Natural killer cell (primary cell): ENCODE measurements around the gene RRP1. TPM values are rescaled to one million over a fixed set of nuclear protein-coding genes. Genes with fewer than 3 reads are reported as not detected.

Source experiments
- ATAC-seq, 3 donors: fragments of 150-1000 bp in 2 of 3; fragments of 200-7000 bp in 1 of 3; cut with Tn5 transposase; 1 replicate in 1 of 3; 2 replicates in 2 of 3; pipeline ENCODE4 v1.10.0; 2021; ENCODE audit warnings: mild to moderate bottlenecking in 2 of 3, moderate library complexity in 2 of 3
- DNase-seq, 2 donors: peaks; one replicate each; pipeline versions ENCODE4 v3.0.0 to v3.0.0-alpha.2; 2013 to 2021; ENCODE audit warnings: mixed read lengths in 1 of 2
- H3K27ac ChIP-seq: one replicate; pipeline ENCODE4 v1.5.1; 2013; ENCODE audit warnings: mild to moderate bottlenecking, low read length
- H3K27me3 ChIP-seq: one replicate; pipeline ENCODE4 v1.6.1; 2013; ENCODE audit warnings: low read length; ENCODE audit not compliant: control insufficient read depth, insufficient read depth
- H3K36me3 ChIP-seq: one replicate; pipeline ENCODE4 v1.6.1; 2013; ENCODE audit warnings: low read length; ENCODE audit not compliant: control insufficient read depth, insufficient read depth
- H3K4me1 ChIP-seq: one replicate; pipeline ENCODE4 v1.6.1; 2013; ENCODE audit warnings: low read length; ENCODE audit not compliant: control insufficient read depth, insufficient read depth
- H3K4me3 ChIP-seq: one replicate; pipeline ENCODE4 v1.5.1; 2013; ENCODE audit warnings: low read length
- H3K9me3 ChIP-seq: one replicate; pipeline ENCODE4 v1.6.1; 2013; ENCODE audit warnings: low read length; ENCODE audit not compliant: control insufficient read depth, insufficient read depth
- H3K27ac Mint-ChIP-seq, 2 donors: one replicate each; pipeline ENCODE4 v1.8.0; 2022; ENCODE audit warnings: mild to moderate bottlenecking in 2 of 2, mixed read lengths in 2 of 2, moderate library complexity in 1 of 2
- H3K27me3 Mint-ChIP-seq, 2 donors: one replicate each; pipeline ENCODE4 v1.8.0; 2022; ENCODE audit warnings: low read depth in 2 of 2, mixed read lengths in 2 of 2
- H3K36me3 Mint-ChIP-seq: one replicate; pipeline ENCODE4 v1.8.0; 2022; ENCODE audit warnings: mixed read lengths
- H3K4me1 Mint-ChIP-seq, 2 donors: one replicate each; pipeline ENCODE4 v1.8.0; 2022; ENCODE audit warnings: mixed read lengths in 2 of 2
- H3K4me3 Mint-ChIP-seq: one replicate; pipeline ENCODE4 v1.8.0; 2022; ENCODE audit warnings: mild to moderate bottlenecking, moderate library complexity, mixed read lengths
- H3K9me3 Mint-ChIP-seq, 2 donors: one replicate each; pipeline ENCODE4 v1.8.0; 2022; ENCODE audit warnings: mixed read lengths in 2 of 2
- WGBS: methylation state at CpG from one replicate; pipeline ENCODE4 v1.1.7; 2013; ENCODE audit warnings: missing lambda C conversion rate; ENCODE audit not compliant: insufficient coverage; 5-methylcytosine and 5-hydroxymethylcytosine counted together
- intact Hi-C: fragments of 100-400 bp; cut with micrococcal nuclease; formaldehyde crosslinking; loops from one replicate; pipeline ENCODE4 v1.14.2; 2022
- total RNA-seq, 4 donors: library from RNA; stranded (reverse); fragments of 120-200 nt in 1 of 4; gene quantifications; one replicate each; pipeline versions ENCODE4 v1.2.3 to v1.2.4, GENCODE V29; 2013 to 2022
- TF ChIP-seq, protein P1 (sequence below): fragments of 200-600 bp; IDR thresholded peaks from one replicate; pipeline ENCODE4 v1.8.0; 2022; ENCODE audit warnings: antibody characterized with exemption

The RRP1 gene
- total RNA-seq, 3 donors from 2014 or later (not counting 1 experiment from before 2014, with no cell fraction given) = 15.7 to 24.6 (median 23.7) TPM

- Mint-ChIP-seq H3K36me3 (no peaks in the 10 kb centered on the region), H3K27ac (no peak overlapping the region)
Observed at GRCh38 chr21:43769325-43769958, 19.9 kb upstream of the RRP1 start.

GRCh38 chr21:43770066-43770655, 19.2 kb upstream of the RRP1 start:
- TF ChIP-seq, protein P1, sequence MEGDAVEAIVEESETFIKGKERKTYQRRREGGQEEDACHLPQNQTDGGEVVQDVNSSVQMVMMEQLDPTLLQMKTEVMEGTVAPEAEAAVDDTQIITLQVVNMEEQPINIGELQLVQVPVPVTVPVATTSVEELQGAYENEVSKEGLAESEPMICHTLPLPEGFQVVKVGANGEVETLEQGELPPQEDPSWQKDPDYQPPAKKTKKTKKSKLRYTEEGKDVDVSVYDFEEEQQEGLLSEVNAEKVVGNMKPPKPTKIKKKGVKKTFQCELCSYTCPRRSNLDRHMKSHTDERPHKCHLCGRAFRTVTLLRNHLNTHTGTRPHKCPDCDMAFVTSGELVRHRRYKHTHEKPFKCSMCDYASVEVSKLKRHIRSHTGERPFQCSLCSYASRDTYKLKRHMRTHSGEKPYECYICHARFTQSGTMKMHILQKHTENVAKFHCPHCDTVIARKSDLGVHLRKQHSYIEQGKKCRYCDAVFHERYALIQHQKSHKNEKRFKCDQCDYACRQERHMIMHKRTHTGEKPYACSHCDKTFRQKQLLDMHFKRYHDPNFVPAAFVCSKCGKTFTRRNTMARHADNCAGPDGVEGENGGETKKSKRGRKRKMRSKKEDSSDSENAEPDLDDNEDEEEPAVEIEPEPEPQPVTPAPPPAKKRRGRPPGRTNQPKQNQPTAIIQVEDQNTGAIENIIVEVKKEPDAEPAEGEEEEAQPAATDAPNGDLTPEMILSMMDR = no peak
- DNase-seq (no peak), ATAC-seq (no peak)
- H3K27ac ChIP-seq = no peak overlapping the region
- H3K9me3 Mint-ChIP-seq = no peaks in the 10 kb centered on the region
- peaks cover 10% of the 10 kb centered on the region for H3K4me1 ChIP-seq
- no peaks in the 10 kb centered on the region for H3K9me3 ChIP-seq
- H3K4me3 Mint-ChIP-seq = no peak overlapping the region
- H3K36me3 Mint-ChIP-seq = no peaks in the 10 kb centered on the region
- peaks cover 10% of the 10 kb centered on the region for H3K36me3 ChIP-seq
- intact Hi-C loops = no loop called here
- H3K27ac Mint-ChIP-seq = no peak overlapping the region
- no peaks in the 10 kb centered on the region for H3K27me3 Mint-ChIP-seq
- no peaks in the 10 kb centered on the region for H3K27me3 ChIP-seq
- WGBS = 95% methylated on average over 19 of the region's 21 CpGs
- peaks cover 14 to 22% of the 10 kb centered on the region in 2 donors for H3K4me1 Mint-ChIP-seq
- no peak overlapping the region for H3K4me3 ChIP-seq

More at GRCh38 chr21:43769325-43769958, 19.9 kb upstream of the RRP1 start:
- no peaks in the 10 kb centered on the region for H3K9me3 Mint-ChIP-seq
- intact Hi-C loops = no loop called here
- ATAC-seq (no peak), DNase-seq (no peak)
- TF ChIP-seq, protein P1 = no peak
- WGBS = 94% methylated on average over 11 of the region's 11 CpGs
- Histone ChIP-seq H3K4me3 (no peak overlapping the region), H3K27ac (no peak overlapping the region), H3K9me3 (no peaks in the 10 kb centered on the region), H3K4me1 (peaks cover 3% of the 10 kb centered on the region), H3K27me3 (no peaks in the 10 kb centered on the region), H3K36me3 (peaks cover 10% of the 10 kb centered on the region)
- peaks cover 7 to 15% of the 10 kb centered on the region in 2 donors for H3K4me1 Mint-ChIP-seq
- no peak overlapping the region for H3K4me3 Mint-ChIP-seq
- no peaks in the 10 kb centered on the region for H3K27me3 Mint-ChIP-seq

DNA sequence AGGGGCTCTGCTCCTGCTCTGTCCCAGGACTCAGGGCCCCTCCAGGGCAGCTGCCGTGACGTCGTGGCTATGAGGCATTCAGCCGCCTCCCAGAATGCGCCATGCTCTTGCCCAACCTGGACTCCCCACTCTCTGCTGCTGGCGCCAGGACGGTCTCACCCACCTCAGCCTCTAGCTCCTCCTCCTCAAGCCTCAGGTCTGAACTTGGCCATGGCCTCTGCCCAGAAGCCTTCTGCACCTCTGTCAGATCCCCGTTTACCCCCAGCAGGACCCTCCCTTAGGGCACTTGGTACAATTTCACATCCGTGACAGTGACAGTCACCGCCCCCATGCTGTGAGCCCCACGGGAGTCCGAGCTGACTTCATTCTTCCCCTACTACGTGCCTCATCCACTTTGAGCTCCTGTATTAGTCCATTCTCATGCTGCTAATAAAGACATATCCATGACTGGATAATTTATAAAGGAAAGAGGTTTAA, 18.1 kb upstream of the RRP1 start:
- ATAC-seq (no peak), DNase-seq (no peak)
- TF ChIP-seq, protein P1 = no peak
- Histone ChIP-seq H3K4me1 (peaks cover 16% of the 10 kb centered on the region), H3K9me3 (no peaks in the 10 kb centered on the region), H3K27ac (no peak overlapping the region), H3K36me3 (peaks cover 10% of the 10 kb centered on the region), H3K27me3 (no peaks in the 10 kb centered on the region), H3K4me3 (no peak overlapping the region)
- Mint-ChIP-seq H3K4me3 (no peak overlapping the region), H3K4me1 (peaks cover 20 to 30% of the 10 kb centered on the region in 2 donors), H3K9me3 (no peaks in the 10 kb centered on the region), H3K27me3 (no peaks in the 10 kb centered on the region), H3K36me3 (no peaks in the 10 kb centered on the region), H3K27ac (no peak overlapping the region)
- WGBS = 86% methylated on average over 13 of the region's 13 CpGs
- intact Hi-C loops = no loop called here
